Measurements from ENCODE around the gene ALKBH7.

ALKBH7 gene

GRCh38 chr19:6375411-6376010 is 2.9 kb downstream of the ALKBH7 start, which contains the start of gene PSPN:
PSPN (minus strand) TSS chr19:6375933; CDS start chr19:6375849, 84 bp downstream.
- H3K9ac ChIP-seq, result no peak within 1 kb of the TSS

GRCh38 chr19:6376512-6377190 is 4.1 kb downstream of the ALKBH7 start:
- no peaks in the 10 kb centered on the region for H3K27me3 ChIP-seq (ENCODE audit: control insufficient read depth, insufficient read depth, low read length)
- no peaks in the 10 kb centered on the region for H3K9me3 ChIP-seq (ENCODE audit: control insufficient read depth, low read length)
- no peak overlapping the region for H3K4me3 ChIP-seq (ENCODE audit: low read depth, low read length)
- no peak overlapping the region for H3K27ac ChIP-seq
- H2AFZ ChIP-seq, result no peak overlapping the region
- no peak overlapping the region for H3K9ac ChIP-seq
- TF ChIP-seq CTCF (IDR thresholded peaks at IDR 0.05), result no peak
- H3K36me3 ChIP-seq (ENCODE audit: control insufficient read depth, insufficient read depth, low read length), result no peaks in the 10 kb centered on the region
- H3K79me2 ChIP-seq, result no peaks in the 10 kb centered on the region
- no peaks in the 10 kb centered on the region for H3K4me1 ChIP-seq
- H3K4me2 ChIP-seq (ENCODE audit: low read length), result no peak overlapping the region

More at GRCh38 chr19:6375411-6376010, 2.9 kb downstream of the ALKBH7 start, which contains the start of gene PSPN:
- H3K27me3 ChIP-seq (ENCODE audit: control insufficient read depth, insufficient read depth, low read length), result no peaks in the 10 kb centered on the region
- no peaks in the 10 kb centered on the region for H3K36me3 ChIP-seq (ENCODE audit: control insufficient read depth, insufficient read depth, low read length)
- H3K79me2 ChIP-seq, result no peaks in the 10 kb centered on the region
- no peak within 1 kb of the TSS for H3K27ac ChIP-seq
- TF ChIP-seq CTCF (IDR thresholded peaks at IDR 0.05), result no peak
- H3K9me3 ChIP-seq (ENCODE audit: control insufficient read depth, low read length), result no peaks in the 10 kb centered on the region
- H3K4me3 ChIP-seq (ENCODE audit: low read depth, low read length), result no peak within 1 kb of the TSS
- H3K4me2 ChIP-seq (ENCODE audit: low read length), result no peak within 1 kb of the TSS
- H2AFZ ChIP-seq, result no peak within 1 kb of the TSS
- H3K4me1 ChIP-seq, result no peaks in the 10 kb centered on the region

- Histone ChIP-seq H3K79me2 (no peaks in the 10 kb centered on the region), H3K4me2 (ENCODE audit: low read length) (no peak overlapping the region), H3K4me3 (ENCODE audit: low read depth, low read length) (no peak overlapping the region), H3K9ac (no peak overlapping the region), H3K9me3 (ENCODE audit: control insufficient read depth, low read length) (no peaks in the 10 kb centered on the region), H3K27ac (peak overlapping the region; percentile 4), H3K36me3 (ENCODE audit: control insufficient read depth, insufficient read depth, low read length) (no peaks in the 10 kb centered on the region), H3K4me1 (no peaks in the 10 kb centered on the region), H2AFZ (no peak overlapping the region), H3K27me3 (ENCODE audit: control insufficient read depth, insufficient read depth, low read length) (no peaks in the 10 kb centered on the region)
- TF ChIP-seq CTCF (IDR thresholded peaks at IDR 0.05), result no peak
Observed at GRCh38 chr19:6378041-6378440, 5.4 kb downstream of the ALKBH7 start.

GRCh38 chr19:6378486-6378885 is 5.9 kb downstream of the ALKBH7 start:
- Histone ChIP-seq H3K9ac (no peak overlapping the region), H3K79me2 (no peaks in the 10 kb centered on the region), H3K4me1 (no peaks in the 10 kb centered on the region), H3K27me3 (ENCODE audit: control insufficient read depth, insufficient read depth, low read length) (no peaks in the 10 kb centered on the region), H3K36me3 (ENCODE audit: control insufficient read depth, insufficient read depth, low read length) (no peaks in the 10 kb centered on the region), H3K4me2 (ENCODE audit: low read length) (no peak overlapping the region), H2AFZ (no peak overlapping the region), H3K9me3 (ENCODE audit: control insufficient read depth, low read length) (no peaks in the 10 kb centered on the region), H3K27ac (no peak overlapping the region), H3K4me3 (ENCODE audit: low read depth, low read length) (no peak overlapping the region)
- TF ChIP-seq CTCF (IDR thresholded peaks at IDR 0.05), result no peak

Data from parathyroid adenoma (tissue), 2 donors.